ENCODE measurements around the gene CCDC175. TPM values are rescaled to one million over a fixed set of nuclear protein-coding genes. Genes with fewer than 3 reads are reported as not detected.

Gene CCDC175
- total RNA-seq, 1 experiment from 2014 or later, result not detected

DNA sequence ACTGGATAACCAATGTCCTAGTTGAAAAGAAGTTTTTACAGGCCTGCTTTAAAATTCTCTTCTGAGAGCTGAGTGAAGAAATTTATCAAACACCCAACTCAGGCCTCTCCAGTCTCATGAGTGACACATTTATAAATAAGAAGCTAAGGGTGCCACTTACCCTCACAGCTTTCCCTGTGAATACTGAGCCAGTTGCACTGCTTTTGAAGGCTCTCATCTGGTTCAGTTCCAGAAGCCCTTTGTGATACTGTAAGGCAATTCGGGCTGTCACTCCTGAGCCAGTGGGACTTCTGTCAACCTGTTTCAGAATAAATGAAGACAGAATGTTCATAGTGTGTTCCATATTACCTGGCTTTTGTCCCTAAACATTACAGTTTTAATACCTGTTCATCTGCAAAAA, 100.9 kb downstream of the CCDC175 start:
- H4K20me1 ChIP-seq (ENCODE audit: insufficient read depth, low read depth, low read length), result no peaks in the 10 kb centered on the region
- no peaks in the 10 kb centered on the region for H3K9me3 ChIP-seq (ENCODE audit: low read length)
- no peak overlapping the region for H3K9ac ChIP-seq (ENCODE audit: low read length)
- no peaks in the 10 kb centered on the region for H3K9me2 ChIP-seq (replicated peaks; ENCODE audit: insufficient read depth, low read length)
- peaks cover 78% of the 10 kb centered on the region for H3K36me3 ChIP-seq (ENCODE audit: insufficient read depth, low read length)
- no peak overlapping the region for H3K27ac ChIP-seq (ENCODE audit: low read length)
- no peak overlapping the region for H3K4me2 ChIP-seq (ENCODE audit: low read depth, low read length, poor library complexity, severe bottlenecking)
- H3K79me2 ChIP-seq (ENCODE audit: low read length), result peaks cover 57% of the 10 kb centered on the region
- DNase-seq, result no peak
- no peaks in the 10 kb centered on the region for H3K27me3 ChIP-seq (ENCODE audit: low read length)
- peaks cover 10% of the 10 kb centered on the region for H3K4me1 ChIP-seq (ENCODE audit: low read length)
- H2AFZ ChIP-seq (ENCODE audit: low read length), result no peak overlapping the region
- no peak overlapping the region for H3K4me3 ChIP-seq (ENCODE audit: low read length)

DNA sequence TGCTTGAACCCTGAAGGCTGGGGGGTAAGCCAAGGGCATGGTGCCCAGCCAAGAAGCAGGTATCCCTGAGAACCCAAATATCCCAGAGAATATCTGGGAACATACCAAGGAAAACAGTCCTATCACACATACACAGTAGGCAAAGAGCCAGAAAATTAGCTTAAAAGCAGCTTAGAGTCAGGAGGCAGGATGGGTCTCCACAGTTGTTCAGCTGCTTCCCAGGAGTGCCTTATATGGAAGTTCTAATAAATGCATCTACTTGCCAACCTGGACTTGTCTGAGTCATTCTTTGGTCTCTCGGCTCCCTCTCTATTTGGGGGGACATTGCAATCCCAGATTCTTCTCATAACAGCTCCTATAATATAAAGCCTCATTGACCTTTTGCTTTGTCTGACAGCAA, 102.4 kb downstream of the CCDC175 start:
- H3K4me2 ChIP-seq (ENCODE audit: low read depth, low read length, poor library complexity, severe bottlenecking), result no peak overlapping the region
- H4K20me1 ChIP-seq (ENCODE audit: insufficient read depth, low read depth, low read length), result no peaks in the 10 kb centered on the region
- no peak overlapping the region for H3K9ac ChIP-seq (ENCODE audit: low read length)
- H3K79me2 ChIP-seq (ENCODE audit: low read length), result peaks cover 43% of the 10 kb centered on the region
- H3K9me3 ChIP-seq (ENCODE audit: low read length), result no peaks in the 10 kb centered on the region
- peaks cover 85% of the 10 kb centered on the region for H3K36me3 ChIP-seq (ENCODE audit: insufficient read depth, low read length)
- H3K27me3 ChIP-seq (ENCODE audit: low read length), result no peaks in the 10 kb centered on the region
- 0 out of 2 replicates have a peak, but pooled peaks cover 2% of the 10 kb centered on the region for H3K4me1 ChIP-seq (ENCODE audit: low read length)
- no peaks in the 10 kb centered on the region for H3K9me2 ChIP-seq (replicated peaks; ENCODE audit: insufficient read depth, low read length)
- no peak overlapping the region for H3K27ac ChIP-seq (ENCODE audit: low read length)
- no peak overlapping the region for H3K4me3 ChIP-seq (ENCODE audit: low read length)
- H2AFZ ChIP-seq (ENCODE audit: low read length), result no peak overlapping the region
- no peak for DNase-seq

DNA sequence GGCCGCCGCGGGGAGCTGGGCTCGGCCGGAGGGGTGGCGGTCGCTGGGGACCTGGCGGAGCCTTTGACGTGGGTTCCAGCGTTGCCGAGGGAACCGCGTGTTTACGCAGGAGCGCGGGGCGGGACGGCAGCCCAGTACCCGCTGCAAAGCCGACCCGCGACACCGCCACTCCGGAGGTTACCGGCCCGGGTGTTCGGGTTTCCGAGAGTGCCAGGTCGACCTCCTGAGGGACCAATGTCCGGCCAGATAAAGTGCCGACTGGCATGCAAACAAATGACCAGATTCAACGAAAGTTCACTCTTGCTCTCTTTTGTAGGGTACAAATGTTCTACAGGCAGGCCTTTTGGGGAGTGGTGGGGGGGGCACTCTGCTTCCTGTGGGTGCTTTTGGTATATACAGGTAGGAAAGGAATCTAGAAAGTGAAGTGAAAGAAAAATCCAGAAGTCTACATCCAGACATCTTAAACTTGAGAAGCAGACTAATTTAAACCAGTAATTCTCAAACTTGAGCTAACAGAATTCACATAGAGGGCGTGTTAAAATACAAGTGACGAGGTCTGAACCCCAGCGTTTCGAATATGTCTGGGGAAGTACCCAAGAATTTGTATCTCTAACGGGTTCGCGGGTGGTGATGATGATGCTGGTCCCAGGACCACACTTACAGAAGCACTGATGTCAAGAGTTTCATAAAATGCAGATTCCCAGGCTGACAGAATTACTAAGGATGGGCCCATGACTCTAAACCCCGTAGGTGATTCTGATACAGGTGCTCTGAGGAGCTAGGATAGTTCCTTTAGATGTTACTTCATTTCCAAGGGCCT, 111.1 kb downstream of the CCDC175 start, which contains the start of gene GPR135:
TSS of gene GPR135 (minus strand) at position 65 of the 820 bp plus-strand sequence. CDS start 154 bp downstream, outside the sequence.
- Histone ChIP-seq H3K27me3 (ENCODE audit: low read length) (no peaks in the 10 kb centered on the region), H3K4me3 (ENCODE audit: low read length) (peak within 1 kb of the TSS; percentile 81), H3K27ac (ENCODE audit: low read length) (peak within 1 kb of the TSS; percentile 44), H3K9ac (ENCODE audit: low read length) (peak within 1 kb of the TSS; percentile 77), H4K20me1 (ENCODE audit: insufficient read depth, low read depth, low read length) (no peaks in the 10 kb centered on the region), H3K9me3 (ENCODE audit: low read length) (no peaks in the 10 kb centered on the region), H2AFZ (ENCODE audit: low read length) (peak within 1 kb of the TSS; percentile 64), H3K36me3 (ENCODE audit: insufficient read depth, low read length) (peaks cover 26% of the 10 kb centered on the region; the same call in 1 of the 2 replicates), H3K4me1 (ENCODE audit: low read length) (peaks cover 21% of the 10 kb centered on the region), H3K79me2 (ENCODE audit: low read length) (peaks cover 16% of the 10 kb centered on the region), H3K9me2 (replicated peaks; ENCODE audit: insufficient read depth, low read length) (no peaks in the 10 kb centered on the region), H3K4me2 (ENCODE audit: low read depth, low read length, poor library complexity, severe bottlenecking) (peak within 1 kb of the TSS; percentile 91)
- peak; percentile 86 for DNase-seq

DNA sequence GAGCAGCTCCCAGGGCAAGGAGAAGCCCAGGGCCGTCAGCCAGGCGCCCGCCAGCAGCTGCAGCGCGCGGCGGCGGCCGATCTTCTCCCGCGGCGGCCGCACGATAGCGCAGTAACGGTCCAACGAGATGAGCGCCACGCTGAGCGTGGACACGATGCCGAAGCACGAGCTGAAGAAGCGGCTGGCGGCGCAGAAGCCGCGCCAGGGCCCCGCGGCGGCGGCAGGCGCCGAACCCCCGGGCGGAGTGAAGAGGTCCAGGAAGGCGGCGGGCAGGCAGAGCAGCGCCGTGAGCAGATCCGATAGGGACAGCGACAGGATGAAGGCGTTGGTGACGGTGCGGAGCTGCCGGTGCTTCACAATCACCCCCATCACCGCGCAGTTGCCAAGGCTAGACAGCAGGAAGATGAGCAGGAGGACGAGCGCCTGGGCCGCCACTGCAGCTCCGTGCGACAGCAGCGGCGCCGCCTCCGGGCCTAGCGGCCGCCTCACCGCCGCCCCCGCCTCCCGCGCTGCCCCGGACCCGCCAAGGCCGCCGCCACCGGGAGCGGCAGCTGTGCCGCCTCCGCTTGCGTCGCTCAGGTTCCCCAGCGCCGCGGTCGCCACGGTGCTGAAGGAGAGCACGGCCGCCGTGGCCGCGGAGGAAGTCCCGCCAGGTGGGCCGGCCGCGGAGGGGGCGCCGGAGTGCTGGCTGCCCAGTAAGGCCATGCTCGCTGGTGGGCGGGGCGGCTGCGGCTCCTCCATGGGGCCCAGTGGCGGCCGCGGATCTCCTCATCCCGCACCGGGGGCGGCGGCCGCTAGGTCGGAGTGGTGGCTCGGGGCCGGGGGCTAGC, 111.9 kb downstream of the CCDC175 start:
- peak overlapping the region; percentile 64 for H2AFZ ChIP-seq (ENCODE audit: low read length)

DNA sequence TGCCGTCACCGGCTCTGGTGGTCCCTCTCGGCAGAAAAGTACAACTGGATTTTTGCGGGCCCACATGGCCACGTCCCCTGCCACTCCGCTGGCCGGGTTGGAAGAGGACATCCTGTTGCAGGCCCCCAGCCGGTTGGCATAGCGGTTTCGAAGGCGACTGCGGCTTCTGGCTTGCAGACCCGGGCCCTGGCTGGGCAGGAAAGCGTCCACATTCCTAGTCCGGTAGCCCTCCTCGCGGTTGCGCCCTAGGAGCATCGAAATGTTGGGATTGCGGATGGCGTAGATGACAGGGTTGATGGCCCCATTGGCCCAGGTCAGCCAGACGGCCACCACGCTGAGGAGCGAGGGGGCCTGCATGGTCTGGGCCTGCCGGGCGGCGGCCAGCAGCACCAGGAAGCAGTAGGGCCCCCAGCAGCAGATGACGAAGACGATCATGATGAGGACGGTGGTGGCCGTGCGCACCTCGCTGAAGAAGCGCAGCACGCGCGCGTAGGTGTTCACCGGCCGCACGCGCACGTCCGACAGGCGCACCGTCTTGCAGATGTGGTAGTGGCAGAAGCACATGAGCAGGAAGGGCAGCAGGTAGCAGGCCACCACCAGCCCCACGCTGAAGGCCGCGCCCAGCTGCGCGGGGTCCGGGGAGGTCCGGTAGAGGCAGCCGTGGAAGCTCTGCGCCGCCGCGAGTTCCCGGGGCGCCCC, 112.7 kb downstream of the CCDC175 start:
- Histone ChIP-seq H3K4me3 (ENCODE audit: low read length) (peak overlapping the region; percentile 81), H3K27ac (ENCODE audit: low read length) (no peak overlapping the region), H3K9ac (ENCODE audit: low read length) (peak overlapping the region; percentile 77)

More for the DNA sequence above, 111.9 kb downstream of the CCDC175 start:
- H3K36me3 ChIP-seq (ENCODE audit: insufficient read depth, low read length), result peaks cover 27% of the 10 kb centered on the region; the same call in 1 of the 2 replicates
- DNase-seq, result peak; percentile 84
- H3K4me3 ChIP-seq (ENCODE audit: low read length), result peak overlapping the region; percentile 81
- peaks cover 21% of the 10 kb centered on the region for H3K4me1 ChIP-seq (ENCODE audit: low read length)
- peak overlapping the region; percentile 77 for H3K9ac ChIP-seq (ENCODE audit: low read length)
- H3K4me2 ChIP-seq (ENCODE audit: low read depth, low read length, poor library complexity, severe bottlenecking), result peak overlapping the region; percentile 91
- H4K20me1 ChIP-seq (ENCODE audit: insufficient read depth, low read depth, low read length), result no peaks in the 10 kb centered on the region
- H3K27me3 ChIP-seq (ENCODE audit: low read length), result no peaks in the 10 kb centered on the region
- H3K27ac ChIP-seq (ENCODE audit: low read length), result peak overlapping the region; percentile 44
- H3K9me2 ChIP-seq (replicated peaks; ENCODE audit: insufficient read depth, low read length), result no peaks in the 10 kb centered on the region
- no peaks in the 10 kb centered on the region for H3K9me3 ChIP-seq (ENCODE audit: low read length)
- H3K79me2 ChIP-seq (ENCODE audit: low read length), result peaks cover 16% of the 10 kb centered on the region

DNA sequence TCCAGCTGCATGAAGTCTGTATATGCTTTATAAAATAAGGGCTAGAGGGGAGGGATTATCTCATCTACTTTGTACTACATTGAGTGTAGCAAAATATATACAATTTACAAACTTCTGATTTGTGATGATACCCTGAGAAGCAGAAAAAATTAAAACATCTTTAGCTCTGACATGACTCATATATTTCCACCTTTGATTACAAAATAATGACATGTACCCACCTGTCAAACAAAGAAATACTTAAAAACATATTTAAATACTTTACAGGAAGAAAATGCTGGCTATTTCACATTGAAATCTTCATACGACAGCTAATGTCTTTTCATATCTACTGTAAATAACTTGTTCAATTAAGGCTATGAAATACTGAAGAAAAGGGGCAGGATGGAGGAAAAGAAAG, 114.7 kb downstream of the CCDC175 start:
- Histone ChIP-seq H3K9me3 (ENCODE audit: low read length) (no peaks in the 10 kb centered on the region), H3K9me2 (replicated peaks; ENCODE audit: insufficient read depth, low read length) (no peaks in the 10 kb centered on the region), H2AFZ (ENCODE audit: low read length) (no peak overlapping the region), H3K79me2 (ENCODE audit: low read length) (peaks cover 16% of the 10 kb centered on the region), H4K20me1 (ENCODE audit: insufficient read depth, low read depth, low read length) (no peaks in the 10 kb centered on the region), H3K9ac (ENCODE audit: low read length) (no peak overlapping the region), H3K4me1 (ENCODE audit: low read length) (peaks cover 21% of the 10 kb centered on the region), H3K27me3 (ENCODE audit: low read length) (no peaks in the 10 kb centered on the region), H3K4me2 (ENCODE audit: low read depth, low read length, poor library complexity, severe bottlenecking) (no peak overlapping the region), H3K4me3 (ENCODE audit: low read length) (no peak overlapping the region), H3K27ac (ENCODE audit: low read length) (no peak overlapping the region), H3K36me3 (ENCODE audit: insufficient read depth, low read length) (peaks cover 50% of the 10 kb centered on the region; the same call in 1 of the 2 replicates)
- DNase-seq, result no peak

More for the DNA sequence above, 112.7 kb downstream of the CCDC175 start:
- peak overlapping the region; percentile 64 for H2AFZ ChIP-seq (ENCODE audit: low read length)
- H3K27me3 ChIP-seq (ENCODE audit: low read length), result no peaks in the 10 kb centered on the region
- H3K4me2 ChIP-seq (ENCODE audit: low read depth, low read length, poor library complexity, severe bottlenecking), result peak overlapping the region; percentile 91
- DNase-seq, result no peak
- H3K4me1 ChIP-seq (ENCODE audit: low read length), result peaks cover 21% of the 10 kb centered on the region
- H3K79me2 ChIP-seq (ENCODE audit: low read length), result peaks cover 16% of the 10 kb centered on the region
- H3K9me3 ChIP-seq (ENCODE audit: low read length), result no peaks in the 10 kb centered on the region
- H3K9me2 ChIP-seq (replicated peaks; ENCODE audit: insufficient read depth, low read length), result no peaks in the 10 kb centered on the region
- no peaks in the 10 kb centered on the region for H4K20me1 ChIP-seq (ENCODE audit: insufficient read depth, low read depth, low read length)
- peaks cover 30% of the 10 kb centered on the region; the same call in 1 of the 2 replicates for H3K36me3 ChIP-seq (ENCODE audit: insufficient read depth, low read length)

DNA sequence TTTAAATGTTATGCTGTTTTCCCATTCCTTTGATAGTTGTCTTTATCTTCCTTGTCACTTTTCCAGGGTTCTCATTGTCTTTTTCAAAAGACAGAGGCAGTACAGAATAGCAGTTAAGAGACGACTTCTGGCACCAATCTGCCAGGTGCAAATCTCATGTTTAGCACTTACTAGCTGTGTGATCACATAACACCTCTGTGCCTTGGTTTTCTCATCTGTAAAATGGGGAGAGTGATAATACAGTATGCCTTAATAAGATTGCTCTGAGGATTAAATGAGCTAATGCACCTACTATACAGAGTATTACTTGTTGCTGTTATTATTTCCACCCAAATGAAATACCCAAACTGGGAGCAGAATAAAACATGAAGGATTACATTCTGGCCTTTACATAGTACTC, 116.2 kb downstream of the CCDC175 start:
- H3K4me2 ChIP-seq (ENCODE audit: low read depth, low read length, poor library complexity, severe bottlenecking), result no peak overlapping the region
- no peak overlapping the region for H3K27ac ChIP-seq (ENCODE audit: low read length)
- H2AFZ ChIP-seq (ENCODE audit: low read length), result no peak overlapping the region
- no peaks in the 10 kb centered on the region for H3K9me3 ChIP-seq (ENCODE audit: low read length)
- no peak overlapping the region for H3K4me3 ChIP-seq (ENCODE audit: low read length)
- H3K36me3 ChIP-seq (ENCODE audit: insufficient read depth, low read length), result peaks cover 58% of the 10 kb centered on the region; the same call in 1 of the 2 replicates
- H4K20me1 ChIP-seq (ENCODE audit: insufficient read depth, low read depth, low read length), result no peaks in the 10 kb centered on the region
- peaks cover 16% of the 10 kb centered on the region for H3K79me2 ChIP-seq (ENCODE audit: low read length)
- H3K27me3 ChIP-seq (ENCODE audit: low read length), result no peaks in the 10 kb centered on the region
- H3K9me2 ChIP-seq (replicated peaks; ENCODE audit: insufficient read depth, low read length), result no peaks in the 10 kb centered on the region
- H3K9ac ChIP-seq (ENCODE audit: low read length), result no peak overlapping the region
- H3K4me1 ChIP-seq (ENCODE audit: low read length), result peaks cover 15% of the 10 kb centered on the region
- no peak for DNase-seq
